ENCODE results near the gene UBE2D3.

- TF ChIP-seq, protein P1, sequence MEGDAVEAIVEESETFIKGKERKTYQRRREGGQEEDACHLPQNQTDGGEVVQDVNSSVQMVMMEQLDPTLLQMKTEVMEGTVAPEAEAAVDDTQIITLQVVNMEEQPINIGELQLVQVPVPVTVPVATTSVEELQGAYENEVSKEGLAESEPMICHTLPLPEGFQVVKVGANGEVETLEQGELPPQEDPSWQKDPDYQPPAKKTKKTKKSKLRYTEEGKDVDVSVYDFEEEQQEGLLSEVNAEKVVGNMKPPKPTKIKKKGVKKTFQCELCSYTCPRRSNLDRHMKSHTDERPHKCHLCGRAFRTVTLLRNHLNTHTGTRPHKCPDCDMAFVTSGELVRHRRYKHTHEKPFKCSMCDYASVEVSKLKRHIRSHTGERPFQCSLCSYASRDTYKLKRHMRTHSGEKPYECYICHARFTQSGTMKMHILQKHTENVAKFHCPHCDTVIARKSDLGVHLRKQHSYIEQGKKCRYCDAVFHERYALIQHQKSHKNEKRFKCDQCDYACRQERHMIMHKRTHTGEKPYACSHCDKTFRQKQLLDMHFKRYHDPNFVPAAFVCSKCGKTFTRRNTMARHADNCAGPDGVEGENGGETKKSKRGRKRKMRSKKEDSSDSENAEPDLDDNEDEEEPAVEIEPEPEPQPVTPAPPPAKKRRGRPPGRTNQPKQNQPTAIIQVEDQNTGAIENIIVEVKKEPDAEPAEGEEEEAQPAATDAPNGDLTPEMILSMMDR (IDR thresholded peaks at IDR 0.05), result no peak
- TF ChIP-seq POLR2A (IDR thresholded peaks at IDR 0.05), result no peak
- no peak for TF ChIP-seq POLR2AphosphoS5 (IDR thresholded peaks at IDR 0.05)
Observed at GRCh38 chr4:102761906-102762305, 65.4 kb downstream of the UBE2D3 start.
